NB4 (cell line): ENCODE measurements around the gene ENGASE.

Experiments
- POLR2A ChIP-seq: IDR thresholded peaks from 2 replicates; pipeline ENCODE4 v1.6.1; 2011; ENCODE audit warnings: mild to moderate bottlenecking; ENCODE audit not compliant: insufficient read length; ENCODE audit errors: extremely low read depth
- TF ChIP-seq, protein P1 (sequence below): IDR thresholded peaks from one replicate; pipeline ENCODE4 v1.5.1; 2012; ENCODE audit warnings: low read depth, low read length

DNA sequence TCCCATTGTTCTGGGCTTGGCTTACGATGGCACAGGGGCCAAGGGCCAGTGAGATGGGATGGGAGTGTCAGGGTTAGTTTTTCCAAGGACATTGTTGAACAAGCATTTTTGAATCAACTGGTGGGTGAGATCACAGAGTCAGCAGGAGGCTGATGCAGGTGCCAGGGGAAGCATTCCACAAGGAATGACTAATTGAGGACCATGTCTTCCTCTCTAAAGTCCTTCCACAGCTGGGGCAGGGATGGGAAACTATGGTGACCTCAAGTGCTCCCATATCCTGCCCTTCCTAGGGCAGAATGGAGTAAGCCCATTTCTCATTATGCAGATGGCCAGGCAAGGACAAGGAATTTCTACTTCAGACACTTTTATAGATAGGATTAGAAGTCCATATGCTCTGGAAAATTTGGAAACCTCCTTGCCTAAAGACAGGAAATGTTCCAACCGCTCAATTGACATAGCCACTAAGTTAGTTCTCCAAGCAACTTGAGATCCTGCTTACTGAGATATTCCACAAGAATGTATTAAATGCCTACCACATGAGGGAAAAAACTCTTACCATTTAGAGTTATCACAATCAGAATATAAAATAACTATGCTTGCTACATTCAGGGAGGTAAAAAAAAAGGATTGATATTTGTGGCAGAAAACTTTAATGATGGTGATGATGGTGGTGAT lies 21.2 kb upstream of the ENGASE start:
- no peak for TF ChIP-seq POLR2A
- TF ChIP-seq, protein P1, sequence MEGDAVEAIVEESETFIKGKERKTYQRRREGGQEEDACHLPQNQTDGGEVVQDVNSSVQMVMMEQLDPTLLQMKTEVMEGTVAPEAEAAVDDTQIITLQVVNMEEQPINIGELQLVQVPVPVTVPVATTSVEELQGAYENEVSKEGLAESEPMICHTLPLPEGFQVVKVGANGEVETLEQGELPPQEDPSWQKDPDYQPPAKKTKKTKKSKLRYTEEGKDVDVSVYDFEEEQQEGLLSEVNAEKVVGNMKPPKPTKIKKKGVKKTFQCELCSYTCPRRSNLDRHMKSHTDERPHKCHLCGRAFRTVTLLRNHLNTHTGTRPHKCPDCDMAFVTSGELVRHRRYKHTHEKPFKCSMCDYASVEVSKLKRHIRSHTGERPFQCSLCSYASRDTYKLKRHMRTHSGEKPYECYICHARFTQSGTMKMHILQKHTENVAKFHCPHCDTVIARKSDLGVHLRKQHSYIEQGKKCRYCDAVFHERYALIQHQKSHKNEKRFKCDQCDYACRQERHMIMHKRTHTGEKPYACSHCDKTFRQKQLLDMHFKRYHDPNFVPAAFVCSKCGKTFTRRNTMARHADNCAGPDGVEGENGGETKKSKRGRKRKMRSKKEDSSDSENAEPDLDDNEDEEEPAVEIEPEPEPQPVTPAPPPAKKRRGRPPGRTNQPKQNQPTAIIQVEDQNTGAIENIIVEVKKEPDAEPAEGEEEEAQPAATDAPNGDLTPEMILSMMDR = no peak
